Fibroblast of skin of scalp (primary cell): ENCODE measurements around the gene ATAD3B. TPM values are rescaled to one million over a fixed set of nuclear protein-coding genes. Genes with fewer than 3 reads are reported as not detected.
"Not testable (repeated sequence)": the region's sequence is repeated elsewhere in the genome, so short reads cannot be mapped to it uniquely, and the experiment has no call there.

ENCODE experiments used
- DNase-seq: peaks from one replicate; pipeline ENCODE4 v3.0.0-alpha.2; 2013
- polyA plus RNA-seq, 2 experiments: library from polyadenylated mRNA; unstranded; fragments of 120-200 nt; gene quantifications; one replicate each; pipeline ENCODE4 v1.2.1, GENCODE V29; 2013; ENCODE audit not compliant: insufficient read length in 2 of 2

ATAD3B gene, protein sequence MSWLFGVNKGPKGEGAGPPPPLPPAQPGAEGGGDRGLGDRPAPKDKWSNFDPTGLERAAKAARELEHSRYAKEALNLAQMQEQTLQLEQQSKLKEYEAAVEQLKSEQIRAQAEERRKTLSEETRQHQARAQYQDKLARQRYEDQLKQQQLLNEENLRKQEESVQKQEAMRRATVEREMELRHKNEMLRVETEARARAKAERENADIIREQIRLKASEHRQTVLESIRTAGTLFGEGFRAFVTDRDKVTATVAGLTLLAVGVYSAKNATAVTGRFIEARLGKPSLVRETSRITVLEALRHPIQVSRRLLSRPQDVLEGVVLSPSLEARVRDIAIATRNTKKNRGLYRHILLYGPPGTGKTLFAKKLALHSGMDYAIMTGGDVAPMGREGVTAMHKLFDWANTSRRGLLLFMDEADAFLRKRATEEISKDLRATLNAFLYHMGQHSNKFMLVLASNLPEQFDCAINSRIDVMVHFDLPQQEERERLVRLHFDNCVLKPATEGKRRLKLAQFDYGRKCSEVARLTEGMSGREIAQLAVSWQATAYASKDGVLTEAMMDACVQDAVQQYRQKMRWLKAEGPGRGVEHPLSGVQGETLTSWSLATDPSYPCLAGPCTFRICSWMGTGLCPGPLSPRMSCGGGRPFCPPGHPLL
- polyA plus RNA-seq (2013, experiment 1 of 2; ENCODE audit: insufficient read length): 25.5 TPM
- polyA plus RNA-seq (2013, experiment 2 of 2; ENCODE audit: insufficient read length): 17.8 TPM

DNA sequence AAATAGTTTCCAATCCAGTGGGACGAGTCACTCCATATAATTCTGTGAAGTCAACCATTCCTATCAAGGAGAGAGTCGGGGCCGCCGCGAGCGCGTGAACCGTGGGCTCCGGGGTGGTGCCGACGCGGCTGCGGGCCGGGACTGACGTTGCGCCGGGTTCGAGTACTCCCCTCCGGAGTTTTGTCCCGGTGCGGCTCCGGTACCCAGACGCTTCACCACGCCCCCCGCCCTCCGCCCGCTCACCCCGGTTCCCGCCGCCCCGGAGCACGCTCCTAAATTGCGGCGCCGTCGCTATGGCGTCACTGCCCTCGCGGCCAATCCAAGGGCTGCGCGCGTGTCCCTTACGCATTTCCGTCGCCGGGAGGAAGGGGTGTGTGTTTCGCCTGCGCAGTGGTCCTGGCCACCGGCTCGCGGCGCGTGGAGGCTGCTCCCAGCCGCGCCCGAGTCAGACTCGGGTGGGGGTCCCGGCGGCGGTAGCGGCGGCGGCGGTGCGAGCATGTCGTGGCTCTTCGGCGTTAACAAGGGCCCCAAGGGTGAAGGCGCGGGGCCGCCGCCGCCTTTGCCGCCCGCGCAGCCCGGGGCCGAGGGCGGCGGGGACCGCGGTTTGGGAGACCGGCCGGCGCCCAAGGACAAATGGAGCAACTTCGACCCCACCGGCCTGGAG lies at the start of gene ATAD3B:
ATAD3B (plus strand) TSS at position 377 of the 664 bp plus-strand sequence; CDS start at position 497, 120 bp downstream.
- DNase-seq: peak; percentile 93

DNA sequence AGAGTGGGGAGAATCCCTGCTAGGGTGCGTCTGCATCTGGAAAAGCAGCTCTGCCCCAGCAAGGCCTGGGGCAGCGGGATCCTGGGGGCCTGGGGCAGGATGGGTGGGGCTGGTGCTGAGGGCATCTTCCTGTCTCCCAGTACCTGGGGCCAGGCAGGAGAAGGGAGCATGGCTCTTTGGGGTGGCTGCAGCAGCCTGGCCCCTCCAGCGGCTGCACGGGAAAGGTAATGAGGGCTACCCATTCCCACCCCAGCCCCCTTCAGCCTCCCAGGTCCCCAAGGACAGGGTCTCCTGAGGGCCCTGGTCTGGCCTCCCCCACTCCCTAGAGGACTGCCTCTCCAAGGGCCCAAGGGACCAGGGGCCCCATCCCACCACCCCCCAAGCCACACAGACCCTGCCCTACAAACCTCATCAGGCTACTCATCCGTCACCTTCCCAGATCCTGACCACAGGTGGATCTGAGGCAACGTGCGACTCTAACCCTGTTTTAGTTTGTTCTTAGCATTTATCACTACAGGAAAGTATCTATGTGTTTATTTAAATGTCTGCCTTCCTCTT lies 49.6 kb upstream of the ATAD3B start:
- no peak for DNase-seq

DNA sequence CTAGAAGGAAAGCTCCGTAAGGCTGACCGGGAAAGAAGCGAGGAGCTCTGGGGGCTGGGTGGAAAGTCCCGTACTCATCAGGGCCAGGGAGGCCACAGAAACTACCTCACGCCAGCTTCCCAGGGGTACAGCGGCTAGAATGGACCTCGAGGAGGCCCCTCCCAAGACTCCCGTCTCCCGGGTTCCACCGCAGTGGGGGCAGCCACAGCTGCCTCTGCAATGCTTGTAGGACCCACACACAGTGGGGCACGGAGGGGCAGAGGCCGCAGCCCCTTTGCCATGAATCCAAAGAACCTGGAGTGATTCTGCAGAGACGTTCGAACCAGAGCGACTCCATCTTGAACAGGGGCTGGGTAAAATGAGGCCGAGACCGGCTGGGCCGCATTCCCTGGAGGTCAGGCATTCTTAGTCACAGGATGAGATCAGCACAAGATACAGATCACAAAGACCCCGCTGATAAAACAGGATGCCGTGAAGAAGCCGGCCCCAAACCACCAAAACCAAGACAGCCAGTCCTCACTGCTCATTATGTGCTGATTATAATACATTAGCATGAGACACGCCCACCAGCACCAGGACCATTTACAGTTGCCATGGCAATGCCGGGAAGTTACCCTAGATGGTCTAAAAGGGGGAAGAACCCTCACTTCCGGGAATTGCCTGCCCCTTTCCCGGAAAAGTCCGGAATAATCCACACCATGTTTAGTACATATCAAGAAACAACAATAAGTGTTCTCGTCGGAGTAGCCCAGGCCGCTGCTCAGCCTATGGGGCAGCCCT lies 48.9 kb upstream of the ATAD3B start:
- peak; percentile 49 for DNase-seq

DNA sequence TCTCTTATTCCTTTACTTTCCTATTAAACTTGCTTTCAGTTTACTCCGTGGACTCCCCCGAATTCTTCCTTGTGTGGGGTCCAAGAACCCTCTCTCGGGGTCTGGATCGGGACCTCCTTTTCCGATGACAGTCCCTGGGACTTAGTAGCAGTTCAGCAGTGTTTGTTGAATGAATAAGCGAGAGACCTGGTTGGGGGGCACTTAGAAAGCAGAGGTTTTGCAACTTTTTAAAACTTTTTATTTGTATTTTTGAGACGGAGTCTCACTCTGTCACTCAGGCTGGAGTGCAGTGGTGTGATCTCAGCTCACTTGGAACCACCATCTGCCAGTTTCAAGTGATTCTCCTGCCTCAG lies 48.3 kb upstream of the ATAD3B start:
- DNase-seq: no peak

DNA sequence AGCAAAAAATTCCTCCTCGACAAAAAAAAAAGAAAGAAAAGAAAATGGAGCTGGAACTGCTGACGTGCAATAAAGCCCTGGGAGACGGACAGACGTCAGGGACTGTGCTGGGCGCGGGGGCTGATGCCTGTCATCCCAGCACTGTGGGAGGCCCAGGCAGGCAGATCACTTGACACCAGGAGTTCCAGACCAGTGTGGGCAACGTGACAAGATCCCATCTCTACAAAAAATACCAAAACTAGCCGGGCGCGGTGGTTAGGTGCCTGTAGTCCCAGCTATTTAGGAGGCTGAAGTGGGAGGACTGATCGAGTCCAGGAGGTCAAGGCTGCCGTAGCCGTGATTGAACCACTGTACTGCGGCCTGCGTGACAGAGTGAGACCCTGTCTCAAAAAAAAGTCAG lies 46.9 kb upstream of the ATAD3B start:
- no peak for DNase-seq

DNA sequence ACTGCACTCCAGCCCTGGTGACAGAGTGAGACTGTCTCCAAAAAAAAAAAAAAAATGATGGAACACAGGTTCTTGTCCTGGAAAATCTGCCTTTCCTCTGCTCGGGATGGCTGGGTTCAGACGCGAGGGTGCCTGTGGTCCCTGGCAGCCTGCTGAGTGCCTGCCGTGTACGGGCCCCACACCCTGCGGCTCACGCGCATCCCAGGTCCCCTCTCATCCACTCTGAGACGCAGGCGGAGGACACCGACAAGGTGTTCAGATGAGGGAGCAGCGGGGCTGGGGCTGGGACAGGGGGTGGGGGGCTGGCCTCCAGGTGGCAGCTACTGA lies 46.2 kb upstream of the ATAD3B start:
- no peak for DNase-seq

DNA sequence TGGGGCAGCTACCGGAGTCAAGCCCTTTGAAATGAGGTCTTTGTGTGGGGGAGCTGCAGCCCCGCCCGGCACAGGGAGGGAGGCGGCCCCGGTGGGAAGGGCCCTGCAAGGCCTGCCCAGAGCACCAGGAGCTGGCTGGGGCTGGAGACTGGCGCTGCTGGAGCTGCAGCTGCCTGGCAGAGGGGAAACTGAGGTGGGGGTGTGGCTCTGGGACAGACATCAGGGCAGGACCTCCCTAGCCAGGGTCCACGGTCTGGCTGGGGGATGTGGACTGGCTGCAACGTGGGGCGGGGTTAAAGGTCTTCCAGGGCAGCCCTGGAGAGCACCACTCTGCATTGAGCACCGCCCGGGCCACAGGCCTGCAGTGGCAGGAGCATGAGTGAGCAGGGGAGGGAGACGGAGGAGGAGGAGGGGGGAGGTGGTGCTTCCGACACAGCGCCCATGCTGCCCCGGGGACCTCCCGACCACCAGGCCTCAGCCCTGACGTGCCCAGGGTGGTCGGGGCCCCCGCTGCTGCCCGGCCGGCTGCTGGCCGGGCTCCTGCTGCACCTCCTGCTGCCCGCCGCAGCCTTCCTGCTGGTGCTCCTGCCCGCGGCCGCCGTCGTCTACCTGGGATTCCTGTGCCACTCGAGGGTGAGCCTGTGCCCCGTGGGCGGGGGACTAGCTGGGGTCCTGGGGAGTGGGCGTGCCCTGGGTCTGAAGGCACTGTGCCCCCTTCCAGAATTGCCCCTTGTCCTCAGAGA lies 45.6 kb upstream of the ATAD3B start:
- DNase-seq: no peak

DNA sequence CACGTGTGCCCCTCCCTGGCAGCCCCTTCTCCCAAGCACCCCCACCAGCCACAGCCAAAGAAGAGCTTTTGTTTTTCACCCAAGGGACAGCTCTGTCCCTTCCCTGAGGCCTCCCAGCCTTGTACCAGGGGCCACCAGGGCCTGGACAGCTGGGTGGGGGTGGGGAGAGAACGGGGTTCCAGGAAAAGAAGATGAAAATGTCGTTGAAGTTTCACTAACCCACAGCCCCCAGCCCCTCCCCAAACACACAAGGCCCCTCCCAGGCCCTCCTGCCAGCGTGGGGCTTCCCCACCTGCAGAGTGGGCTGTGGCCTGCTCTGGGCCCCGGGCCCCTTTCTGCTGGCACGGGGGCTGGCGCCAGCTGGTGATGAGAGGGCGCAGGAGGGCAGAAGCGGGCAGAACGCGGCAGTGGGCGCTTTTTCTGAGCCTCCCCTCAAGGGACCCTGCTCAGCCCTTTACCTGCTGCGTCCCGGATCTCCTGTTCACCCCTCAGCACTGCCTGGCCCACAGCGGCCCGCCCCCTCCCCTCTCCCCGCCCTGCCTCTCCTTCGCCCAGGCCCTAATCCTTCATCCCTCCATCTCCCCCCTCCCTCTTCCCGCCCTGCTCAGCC lies 45.0 kb upstream of the ATAD3B start:
- no peak for DNase-seq

DNA sequence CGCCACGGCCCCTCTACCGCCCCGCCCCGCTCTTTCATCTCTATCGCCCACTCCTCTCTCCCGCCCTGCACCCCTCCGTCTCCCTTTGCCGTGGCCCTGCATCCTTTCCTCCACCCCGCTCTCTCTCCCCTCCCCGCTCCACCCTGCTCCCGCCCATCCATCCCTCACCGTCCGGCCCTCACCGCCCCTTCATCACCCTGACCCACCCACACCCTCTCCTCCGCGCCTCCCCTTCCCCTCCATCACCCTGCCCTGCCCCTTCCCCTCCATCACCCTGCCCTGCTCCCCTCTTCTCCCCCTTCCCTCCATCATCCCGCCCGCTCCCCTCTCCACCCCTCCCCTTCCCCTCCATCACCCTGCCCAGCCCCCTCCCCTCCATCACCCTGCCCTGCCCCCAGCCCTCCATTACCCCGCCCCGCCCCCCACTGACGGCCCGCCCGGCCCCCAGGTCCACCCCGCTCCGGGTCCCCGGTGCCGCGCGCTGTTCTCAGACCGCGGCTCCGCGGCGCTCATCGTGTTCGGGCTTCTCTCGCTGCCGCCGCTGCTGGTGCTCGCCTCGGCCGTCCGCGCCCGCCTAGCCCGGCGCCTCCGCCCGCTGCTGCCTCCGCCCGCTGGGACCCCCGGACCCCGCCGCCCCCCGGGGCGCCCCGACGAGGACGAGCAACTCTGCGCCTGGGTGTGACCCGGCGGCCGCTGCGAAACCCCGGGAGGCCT lies 44.3 kb upstream of the ATAD3B start:
- DNase-seq: peak; percentile 12

DNA sequence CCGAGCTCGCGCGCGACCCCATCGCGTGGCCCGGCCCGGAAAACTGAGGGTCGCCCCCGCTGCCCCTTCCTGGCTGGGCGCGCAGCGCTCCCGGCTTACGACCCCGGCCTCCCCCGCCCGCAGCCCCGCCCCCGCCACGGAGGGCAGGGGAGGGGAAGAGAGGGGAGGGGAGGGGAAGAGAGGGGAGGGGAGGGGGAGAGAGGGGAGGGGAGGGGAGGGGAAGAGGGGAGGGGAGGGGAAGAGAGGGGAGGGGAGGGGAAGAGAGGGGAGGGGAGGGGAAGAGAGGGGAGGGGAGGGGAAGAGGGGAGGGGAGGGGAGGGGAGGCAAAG lies 43.8 kb upstream of the ATAD3B start:
- no peak for DNase-seq

DNA sequence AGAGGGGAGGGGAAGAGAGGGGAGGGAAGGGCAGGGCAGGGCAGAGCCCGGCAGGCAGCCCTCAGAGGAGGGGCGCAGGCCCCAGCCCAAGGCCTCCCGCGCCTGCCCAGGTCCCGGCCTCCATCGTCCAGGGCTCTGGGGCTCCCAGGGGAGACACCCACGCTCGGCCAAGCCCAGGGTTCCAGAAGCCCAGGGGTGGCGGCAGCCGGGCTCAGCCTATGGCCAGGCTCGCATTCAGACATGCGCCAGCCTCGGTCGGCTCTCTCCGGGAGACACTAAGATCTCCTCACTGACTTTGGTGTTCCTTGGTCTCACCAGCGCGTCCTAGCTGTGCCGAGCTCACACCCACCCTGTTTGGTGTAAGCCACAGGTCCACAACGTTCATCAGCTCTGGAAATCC lies 43.4 kb upstream of the ATAD3B start:
- no peak for DNase-seq

DNA sequence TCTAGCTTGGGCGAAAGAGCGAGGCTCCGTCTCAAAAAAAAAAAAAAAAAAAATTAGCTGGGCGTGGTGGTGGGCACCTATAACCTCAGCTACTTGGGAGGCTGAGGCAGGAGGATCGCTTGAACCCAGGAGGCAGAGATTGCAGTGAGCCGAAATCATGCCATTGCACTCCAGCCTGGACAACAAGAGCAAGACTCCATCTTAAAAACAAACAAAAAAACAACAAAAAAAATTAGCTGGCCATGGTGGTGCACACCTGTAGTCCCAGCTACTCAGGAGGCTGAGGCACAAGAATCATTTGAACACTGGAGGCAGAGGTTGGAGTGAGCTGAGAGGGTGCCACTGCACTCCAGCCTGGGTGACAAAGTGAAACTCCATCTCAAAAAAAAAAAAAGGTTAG lies 42.6 kb upstream of the ATAD3B start:
- DNase-seq: not testable (repeated sequence)

DNA sequence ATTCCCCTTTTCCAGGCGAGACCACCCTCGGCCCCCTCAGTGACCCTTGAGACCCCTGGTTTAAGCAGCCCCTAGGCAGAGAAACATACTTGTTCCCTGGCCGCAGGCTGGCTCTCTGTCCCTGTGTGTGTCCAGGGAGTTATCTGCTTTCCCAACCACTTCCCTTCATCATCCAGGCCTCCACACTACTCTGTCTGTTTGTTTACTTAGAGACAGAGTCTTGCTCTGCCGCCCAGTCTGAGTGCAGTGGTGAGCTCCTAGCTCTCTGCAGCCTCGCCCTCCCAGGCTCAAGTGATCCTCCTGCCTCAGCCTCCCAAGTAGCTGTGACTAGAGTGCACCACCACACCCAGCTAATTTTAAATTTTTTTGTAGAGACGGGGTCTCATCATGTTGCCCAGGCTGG lies 41.9 kb upstream of the ATAD3B start:
- peak; percentile 16 for DNase-seq

DNA sequence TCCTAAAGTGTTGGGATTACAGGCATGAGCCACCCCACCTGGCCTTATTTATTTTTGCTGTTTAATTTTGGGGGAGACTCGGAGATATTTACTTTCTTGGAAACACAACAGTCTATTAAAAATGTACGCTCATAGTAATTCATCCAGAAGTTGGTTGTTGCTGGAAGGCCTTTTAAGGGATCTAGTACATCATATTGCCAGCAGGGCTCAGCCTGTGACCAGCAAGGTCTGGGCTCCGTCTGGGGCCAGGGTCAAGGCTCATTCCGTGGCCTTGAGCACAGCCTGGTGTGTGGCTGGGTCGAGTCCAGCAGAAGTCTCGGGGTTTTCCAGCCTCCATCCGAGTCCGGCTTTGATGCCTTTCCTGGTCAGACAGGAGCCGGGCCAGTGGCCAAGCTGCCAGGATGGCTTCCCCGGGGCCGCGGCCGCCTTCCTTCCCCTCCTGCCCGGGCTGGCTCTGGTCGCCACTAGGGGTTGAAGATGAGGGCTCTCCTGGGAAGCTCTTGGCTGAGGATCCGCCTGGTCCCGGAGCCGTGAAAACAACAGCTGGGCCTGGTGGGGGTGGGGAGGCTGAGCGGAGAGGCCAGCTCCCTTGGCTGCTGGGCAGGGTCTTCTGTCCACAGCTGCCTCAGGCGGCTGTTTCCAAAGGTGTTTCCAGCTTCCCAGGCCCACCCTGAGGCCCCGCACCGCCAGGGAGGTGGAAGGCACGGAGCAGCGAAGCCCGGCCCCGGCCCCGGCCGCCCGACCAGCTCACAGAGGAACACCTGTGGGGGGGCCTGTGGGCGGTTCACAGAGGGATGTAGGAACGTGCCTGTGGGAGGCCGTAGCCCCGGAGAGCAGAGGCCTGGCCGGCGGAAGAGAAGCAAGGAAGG lies 41.2 kb upstream of the ATAD3B start:
- peak; percentile 60 for DNase-seq

DNA sequence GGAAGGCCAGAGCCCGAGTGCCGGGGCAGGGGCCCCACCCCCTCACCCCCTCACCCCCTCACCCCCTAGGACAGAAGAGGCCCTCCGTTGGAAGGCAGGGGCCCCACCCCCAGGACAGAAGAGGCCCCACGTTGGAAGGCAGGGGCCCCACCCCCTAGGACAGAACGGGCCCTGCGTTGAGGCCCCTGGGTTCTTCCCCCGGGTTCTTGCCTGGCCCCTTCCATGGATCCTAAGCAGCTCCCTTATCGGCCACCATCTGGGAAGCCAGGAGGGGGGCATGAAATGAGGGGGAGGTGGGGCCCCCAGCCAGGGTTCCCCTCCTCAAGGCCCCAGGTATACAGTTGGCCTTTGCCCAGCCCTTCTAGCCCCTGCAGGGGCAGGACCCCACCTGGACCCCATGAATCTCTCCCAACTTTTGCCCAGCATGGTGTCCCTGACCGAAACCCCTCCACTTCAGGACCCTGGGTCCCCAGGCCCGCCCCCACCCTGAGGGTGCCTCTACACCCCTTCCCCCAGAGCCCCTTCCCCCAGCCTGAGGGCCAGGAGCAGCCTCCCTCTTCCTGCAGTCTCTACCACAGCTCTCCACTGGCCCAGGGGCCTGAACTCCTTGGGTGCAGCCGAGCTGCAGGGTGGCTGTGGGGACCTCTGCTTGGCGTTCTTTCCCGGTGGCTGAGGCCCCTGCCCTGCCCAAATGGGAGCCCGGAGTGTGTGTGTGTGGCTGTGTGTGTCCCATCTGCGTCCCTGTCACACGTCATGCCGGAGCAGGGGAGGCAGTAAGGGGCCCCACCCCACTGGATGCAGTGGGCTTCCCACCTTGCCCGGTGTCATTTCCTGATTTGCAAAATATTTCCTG lies 40.3 kb upstream of the ATAD3B start:
- no peak for DNase-seq

DNA sequence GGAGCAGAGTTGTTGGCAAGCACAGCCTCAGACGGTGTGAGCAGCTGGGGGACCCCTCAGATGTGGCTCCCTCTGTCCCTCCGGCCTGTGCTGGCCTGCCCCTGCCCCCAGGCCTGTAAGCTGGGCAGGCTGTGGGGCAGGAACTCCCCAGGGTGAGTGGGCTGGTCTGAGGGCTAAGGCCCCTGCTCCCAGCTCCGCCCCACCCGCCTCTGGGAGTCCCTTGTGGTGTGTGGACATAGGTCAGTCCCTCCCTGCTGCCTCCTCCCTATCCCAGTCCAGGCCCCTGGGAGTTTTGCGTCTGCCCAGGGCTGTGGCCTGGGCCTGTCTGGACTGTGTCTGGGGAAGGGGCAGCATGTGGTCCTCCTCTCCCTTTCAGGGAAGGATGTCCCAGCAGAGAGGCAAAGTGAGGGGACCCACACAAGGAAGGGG lies 39.7 kb upstream of the ATAD3B start:
- DNase-seq: peak; percentile 22

DNA sequence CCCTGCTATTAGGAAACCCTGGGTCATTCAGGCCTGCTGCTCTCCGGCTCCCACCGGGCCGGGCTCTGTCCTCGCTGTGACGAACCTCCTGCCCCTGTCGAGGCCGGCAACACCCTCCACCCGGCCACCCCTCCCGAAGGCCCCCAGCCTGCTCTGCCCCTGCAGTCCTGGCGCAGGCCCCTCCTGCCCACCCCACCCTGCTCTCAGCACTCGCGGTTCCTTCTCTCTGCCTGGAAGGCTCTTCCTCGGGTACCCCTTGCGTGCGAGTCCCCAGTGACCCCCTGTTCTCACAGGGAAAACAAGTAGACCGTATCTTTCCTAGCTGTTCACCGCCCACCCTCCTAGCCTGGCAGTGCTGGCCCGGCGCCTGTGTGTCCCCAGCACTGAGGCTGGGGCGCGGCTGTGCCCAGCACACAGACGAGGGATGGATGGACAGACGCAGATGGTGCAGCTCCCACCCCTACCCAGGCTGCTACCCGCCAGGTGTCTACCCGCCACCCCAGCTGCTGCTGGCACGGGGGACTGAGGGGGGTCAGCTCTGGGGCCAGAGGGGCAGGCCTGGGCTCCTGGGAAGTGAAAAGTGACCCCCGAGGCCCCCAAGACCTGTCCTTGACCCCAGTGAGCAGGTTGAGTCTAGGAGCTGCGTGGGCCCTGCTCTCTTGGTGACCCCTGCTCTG lies 39.2 kb upstream of the ATAD3B start:
- no peak for DNase-seq
